Left hindlimb (tissue), 1 donor: ENCODE results near the gene SCPEP1.

ENCODE experiments used
- DNase-seq: peaks from one replicate; pipeline ENCODE4 v3.0.0-alpha.2; 2018

Gene SCPEP1

DNA sequence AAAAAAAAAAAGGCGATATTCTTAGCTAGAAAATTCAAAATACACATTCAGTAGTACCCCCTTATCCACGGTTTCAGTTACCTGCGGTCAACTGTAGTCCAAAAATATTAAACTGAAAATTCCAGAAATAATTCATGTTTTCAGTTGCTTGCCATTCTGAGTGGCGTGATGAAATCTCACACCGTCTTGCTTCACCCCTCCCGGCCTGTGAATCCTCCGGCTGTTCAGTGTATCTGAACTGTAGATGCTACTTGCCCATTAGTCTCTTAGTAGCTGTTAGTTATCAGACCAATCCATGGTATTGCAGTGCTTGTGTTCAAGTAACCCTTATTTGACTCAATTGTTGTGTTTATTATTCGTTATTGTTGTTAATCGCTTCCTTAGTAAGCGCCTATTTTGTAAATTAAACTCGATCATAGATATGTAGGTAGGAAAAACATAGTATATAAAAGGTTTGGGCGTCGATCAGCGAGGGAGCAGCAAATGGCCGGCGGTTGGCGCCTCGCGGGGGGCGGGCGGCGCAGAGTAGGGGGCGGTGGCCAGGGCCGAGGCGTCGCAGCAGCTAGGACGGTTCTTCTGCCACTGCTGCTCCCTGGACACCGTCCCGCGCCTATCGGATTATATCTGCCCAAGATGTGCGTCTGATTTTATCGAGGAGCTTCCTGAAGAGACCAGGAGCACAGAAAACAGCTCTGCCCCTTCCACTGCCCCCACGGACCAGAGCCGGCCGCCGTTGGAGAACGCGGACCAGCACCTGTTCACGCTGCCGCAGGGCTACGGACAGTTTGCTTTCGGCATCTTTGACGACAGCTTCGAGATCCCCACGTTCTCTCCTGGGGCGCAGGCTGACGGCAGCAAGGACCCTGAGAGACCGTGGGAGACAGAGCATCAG is 67.3 kb downstream of the SCPEP1 start:
- DNase-seq = no peak

- DNase-seq = peak; percentile 62
Observed at GRCh38 chr17:57045868-57046704, 68.2 kb downstream of the SCPEP1 start.

- no peak for DNase-seq
Observed at GRCh38 chr17:57046749-57047148, 68.8 kb downstream of the SCPEP1 start.

DNA sequence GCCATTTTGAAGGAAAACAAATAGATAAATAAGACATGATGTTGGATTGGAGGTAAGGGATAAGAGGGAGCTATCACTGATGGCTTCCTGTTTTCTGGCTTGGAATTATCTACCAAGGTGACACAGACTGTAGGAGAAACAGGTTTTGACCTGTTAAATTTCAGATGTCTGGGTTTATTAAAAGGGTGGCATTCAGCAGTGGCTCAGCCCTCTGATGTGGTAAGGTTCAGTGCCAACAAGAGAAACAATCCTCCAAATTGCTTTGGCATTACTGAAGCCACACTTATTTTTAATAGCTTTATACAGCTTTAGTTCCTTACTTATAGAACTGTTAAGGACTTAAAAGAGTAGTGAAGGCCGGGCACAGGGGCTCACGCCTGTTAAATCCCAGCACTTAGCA is 70.2 kb downstream of the SCPEP1 start:
- no peak for DNase-seq

- no peak for DNase-seq
Observed at GRCh38 chr17:57050306-57050705, 72.4 kb downstream of the SCPEP1 start.

GRCh38 chr17:57051886-57052361 is 74.0 kb downstream of the SCPEP1 start:
- no peak for DNase-seq
